Liver (tissue), 9 donors: ENCODE data around the gene MACROD1. TPM values are rescaled to one million over a fixed set of nuclear protein-coding genes. Genes with fewer than 3 reads are reported as not detected.
"Not testable (repeated sequence)": the region's sequence is repeated elsewhere in the genome, so short reads cannot be mapped to it uniquely, and the experiment has no call there.

ENCODE experiments used
- DNase-seq: peaks from one replicate; pipeline ENCODE4 v3.0.0-alpha.2; 2017; ENCODE audit warnings: low spot score
- H3K27ac ChIP-seq, 2 donors: one replicate each; pipeline ENCODE4 v1.7.0; 2013; ENCODE audit warnings: inconsistent platforms in 2 of 2, low read length in 2 of 2, control low read depth in 1 of 2, low read depth in 1 of 2, mild to moderate bottlenecking in 1 of 2
- H3K27me3 ChIP-seq, 4 donors: one replicate each; pipeline versions ENCODE4 v1.6.1 to v1.7.0; 2013; ENCODE audit warnings: low read length in 3 of 4, inconsistent platforms in 1 of 4, mild to moderate bottlenecking in 1 of 4, moderate library complexity in 1 of 4; ENCODE audit not compliant: control insufficient read depth in 4 of 4, insufficient read depth in 4 of 4
- H3K36me3 ChIP-seq, 4 donors: one replicate each; pipeline versions ENCODE4 v1.6.1 to v1.7.0; 2013; ENCODE audit warnings: low read length in 3 of 4, mild to moderate bottlenecking in 3 of 4, low read depth in 1 of 4, moderate library complexity in 1 of 4; ENCODE audit not compliant: control insufficient read depth in 4 of 4, insufficient read depth in 3 of 4
- H3K4me1 ChIP-seq, 4 donors: one replicate each; pipeline versions ENCODE4 v1.6.1 to v1.7.0; 2013; ENCODE audit warnings: low read length in 3 of 4, mild to moderate bottlenecking in 3 of 4, moderate library complexity in 1 of 4; ENCODE audit not compliant: control insufficient read depth in 4 of 4, insufficient read depth in 4 of 4
- H3K4me3 ChIP-seq, 3 donors: one replicate each; pipeline versions ENCODE4 v1.6.1 to v1.7.0; 2013; ENCODE audit warnings: low read length in 3 of 3, control low read depth in 1 of 3, low read depth in 1 of 3, mild to moderate bottlenecking in 1 of 3
- H3K9ac ChIP-seq, 2 donors: one replicate each; pipeline ENCODE4 v1.7.0; 2013; ENCODE audit warnings: low read length in 2 of 2, mild to moderate bottlenecking in 2 of 2, moderate library complexity in 2 of 2, control low read depth in 1 of 2, low read depth in 1 of 2
- H3K9me3 ChIP-seq, 4 donors: one replicate each; pipeline versions ENCODE4 v1.6.1 to v1.7.0; 2013; ENCODE audit warnings: low read length in 3 of 4; ENCODE audit not compliant: control insufficient read depth in 4 of 4
- CTCF ChIP-seq: fragments of 150-350 bp; IDR thresholded peaks from 2 replicates; pipeline ENCODE4 v1.5.1; 2017; ENCODE audit warnings: improper control_type of control experiment, low read depth, low read length; ENCODE audit not compliant: missing input control
- EGR1 ChIP-seq, 2 donors: IDR thresholded peaks; 2 replicates each; pipeline ENCODE4 v1.6.1; 2016 to 2018; ENCODE audit warnings: antibody characterized with exemption in 2 of 2, low read depth in 2 of 2
- FOXA1 ChIP-seq: IDR thresholded peaks from 2 replicates; pipeline ENCODE4 v1.6.1; 2016; ENCODE audit warnings: antibody characterized with exemption
- FOXA2 ChIP-seq: IDR thresholded peaks from 2 replicates; pipeline ENCODE4 v1.6.1; 2016; ENCODE audit warnings: antibody characterized with exemption
- GABPA ChIP-seq, 2 donors: IDR thresholded peaks in 1 of 2; conservative IDR thresholded peaks in 1 of 2; 2 replicates each; pipeline ENCODE4 v1.6.1; 2016; ENCODE audit warnings: antibody characterized with exemption in 2 of 2, mild to moderate bottlenecking in 1 of 2, moderate library complexity in 1 of 2
- HNF4A ChIP-seq, 2 donors: conservative IDR thresholded peaks; 2 replicates each; pipeline ENCODE4 v1.6.1; 2016; ENCODE audit warnings: antibody characterized with exemption in 2 of 2, mild to moderate bottlenecking in 2 of 2
- HNF4G ChIP-seq: IDR thresholded peaks from 2 replicates; pipeline ENCODE4 v1.6.1; 2016; ENCODE audit warnings: antibody characterized with exemption
- NR2F2 ChIP-seq: IDR thresholded peaks from 2 replicates; pipeline ENCODE4 v1.6.1; 2016; ENCODE audit warnings: antibody characterized with exemption
- RAD21 ChIP-seq, 2 donors: IDR thresholded peaks; 2 replicates each; pipeline ENCODE4 v1.6.1; 2016; ENCODE audit warnings: antibody characterized with exemption in 2 of 2, mild to moderate bottlenecking in 2 of 2
- REST ChIP-seq: IDR thresholded peaks from 2 replicates; pipeline ENCODE4 v1.6.1; 2016; ENCODE audit warnings: antibody characterized with exemption, mild to moderate bottlenecking
- RXRA ChIP-seq, 2 donors: IDR thresholded peaks; 2 replicates each; pipeline ENCODE4 v1.6.1; 2017 to 2018; ENCODE audit warnings: antibody characterized with exemption in 2 of 2, mild to moderate bottlenecking in 1 of 2
- SP1 ChIP-seq: IDR thresholded peaks from 2 replicates; pipeline ENCODE4 v1.6.1; 2018; ENCODE audit warnings: antibody characterized with exemption, mild to moderate bottlenecking
- YY1 ChIP-seq: IDR thresholded peaks from 2 replicates; pipeline ENCODE4 v1.6.1; 2016; ENCODE audit warnings: antibody characterized with exemption, mild to moderate bottlenecking
- WGBS: extraction: QIAGEN DNeasy Blood & Tissue Kit; methylation state at CpG from one replicate; pipeline ENCODE4 v1.1.7; 2013; 5-methylcytosine and 5-hydroxymethylcytosine counted together
- polyA plus RNA-seq, 2 donors: library from polyadenylated mRNA; stranded (reverse) in 1 of 2; unstranded in 1 of 2; fragments of 200-250 nt in 1 of 2; fragments of >200 nt in 1 of 2; fragmentation: Nextera tagmentation in 1 of 2; extraction: Ambion mirVana in 1 of 2; gene quantifications; one replicate each; pipeline versions ENCODE4 v1.2.1 to v1.2.3, GENCODE V29; 2013 to 2015
- total RNA-seq, 2 donors: library from RNA; depleted of rRNA; stranded (reverse); fragments of >200 nt; gene quantifications; one replicate each; pipeline ENCODE4 v1.2.3, GENCODE V29; 2014
- TF ChIP-seq, protein P1 (sequence below): IDR thresholded peaks from 2 replicates; pipeline ENCODE4 v1.6.1; 2016; ENCODE audit warnings: antibody characterized with exemption
- TF ChIP-seq, protein P2 (sequence below): IDR thresholded peaks from 2 replicates; pipeline ENCODE4 v1.6.1; 2016; ENCODE audit warnings: antibody characterized with exemption
- TF ChIP-seq, protein P3 (sequence below): IDR thresholded peaks from 2 replicates; pipeline ENCODE4 v1.6.1; 2016; ENCODE audit warnings: antibody characterized with exemption
- donor health status: healthy.
- donor health status: healthy.
- donor health status: healthy.
- donor health status: healthy.
- donor health status: healthy.

Gene MACROD1
- total and polyA plus RNA-seq, 4 donors = 8.9 to 25.9 (median 13.1) TPM

- not testable (repeated sequence) for DNase-seq, H3K9me3 ChIP-seq, H3K4me3 ChIP-seq, H3K9ac ChIP-seq, H3K27ac ChIP-seq, H3K4me1 ChIP-seq, H3K27me3 ChIP-seq, H3K36me3 ChIP-seq
- WGBS = 89% methylated on average over 4 of the region's 4 CpGs
Observed at GRCh38 chr11:63963895-63964294, 202.0 kb downstream of the MACROD1 start.

DNA sequence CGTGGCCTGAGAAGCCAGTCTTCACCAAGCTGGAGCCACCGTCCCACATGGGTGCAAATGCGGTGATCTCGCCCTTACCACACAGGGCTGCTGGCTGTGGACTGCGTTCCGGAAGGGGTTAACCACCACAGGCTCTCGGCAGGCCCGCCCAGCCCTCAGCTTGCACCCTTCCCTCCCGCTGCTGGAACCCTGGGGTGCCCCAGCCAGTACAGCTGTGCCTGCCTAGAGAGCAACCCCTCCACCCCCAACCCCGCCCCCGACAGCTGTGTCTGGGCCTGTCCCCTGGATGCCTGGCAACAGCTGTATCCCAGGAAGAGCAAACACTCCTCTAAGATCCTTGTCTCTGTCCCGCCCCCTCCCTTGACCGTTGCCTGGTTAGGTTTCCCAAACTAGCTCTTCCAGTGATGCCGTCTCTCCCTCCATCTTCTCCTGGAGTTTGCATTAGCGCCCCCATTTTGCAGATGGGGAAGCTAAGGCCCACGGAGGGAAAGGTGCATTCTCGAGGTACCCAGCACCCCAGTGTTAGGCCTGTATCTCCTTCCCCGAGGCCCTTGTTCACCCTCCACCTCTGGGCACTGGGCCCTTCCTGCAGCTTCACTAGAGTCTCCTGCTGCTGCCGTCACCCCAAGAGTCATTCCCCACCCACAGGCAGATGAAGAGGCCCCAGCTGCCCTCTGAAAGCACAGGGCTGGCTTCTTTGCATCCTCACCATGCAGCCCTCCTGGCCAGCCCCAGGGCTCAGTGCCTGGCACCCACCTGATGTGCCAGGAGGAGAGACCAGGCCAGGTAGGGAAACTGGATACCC, 204.1 kb downstream of the MACROD1 start:
- Histone ChIP-seq H3K36me3 (peaks cover 0 to 3% (median 0%) of the 10 kb centered on the region in 4 donors), H3K27me3 (no peaks in the 10 kb centered on the region), H3K4me3 (no peak overlapping the region), H3K9me3 (no peaks in the 10 kb centered on the region), H3K27ac (no peak overlapping the region), H3K4me1 (no peaks in the 10 kb centered on the region), H3K9ac (no peak overlapping the region)
- WGBS = 49% methylated on average over 19 of the region's 19 CpGs
- no peak for DNase-seq
- TF ChIP-seq, protein P1, sequence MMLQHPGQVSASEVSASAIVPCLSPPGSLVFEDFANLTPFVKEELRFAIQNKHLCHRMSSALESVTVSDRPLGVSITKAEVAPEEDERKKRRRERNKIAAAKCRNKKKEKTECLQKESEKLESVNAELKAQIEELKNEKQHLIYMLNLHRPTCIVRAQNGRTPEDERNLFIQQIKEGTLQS = no peak
- TF ChIP-seq NR2F2 (no peak), CTCF (no peak), HNF4G (no peak), FOXA2 (no peak), HNF4A (conservative IDR thresholded peaks at IDR 0.05) (no peak), RAD21 (IDR thresholded peaks at IDR 0.05) (no peak), EGR1 (IDR thresholded peaks at IDR 0.05; ENCODE audit: low read depth in 2 of 2) (no peak)
- TF ChIP-seq, protein P2, sequence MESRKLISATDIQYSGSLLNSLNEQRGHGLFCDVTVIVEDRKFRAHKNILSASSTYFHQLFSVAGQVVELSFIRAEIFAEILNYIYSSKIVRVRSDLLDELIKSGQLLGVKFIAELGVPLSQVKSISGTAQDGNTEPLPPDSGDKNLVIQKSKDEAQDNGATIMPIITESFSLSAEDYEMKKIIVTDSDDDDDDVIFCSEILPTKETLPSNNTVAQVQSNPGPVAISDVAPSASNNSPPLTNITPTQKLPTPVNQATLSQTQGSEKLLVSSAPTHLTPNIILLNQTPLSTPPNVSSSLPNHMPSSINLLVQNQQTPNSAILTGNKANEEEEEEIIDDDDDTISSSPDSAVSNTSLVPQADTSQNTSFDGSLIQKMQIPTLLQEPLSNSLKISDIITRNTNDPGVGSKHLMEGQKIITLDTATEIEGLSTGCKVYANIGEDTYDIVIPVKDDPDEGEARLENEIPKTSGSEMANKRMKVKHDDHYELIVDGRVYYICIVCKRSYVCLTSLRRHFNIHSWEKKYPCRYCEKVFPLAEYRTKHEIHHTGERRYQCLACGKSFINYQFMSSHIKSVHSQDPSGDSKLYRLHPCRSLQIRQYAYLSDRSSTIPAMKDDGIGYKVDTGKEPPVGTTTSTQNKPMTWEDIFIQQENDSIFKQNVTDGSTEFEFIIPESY = no peak

GRCh38 chr11:63958008-63958407, 207.9 kb downstream of the MACROD1 start:
- no peak overlapping the region for H3K4me3 ChIP-seq
- no peak overlapping the region for H3K9ac ChIP-seq
- no peaks in the 10 kb centered on the region for H3K27me3 ChIP-seq
- 87% methylated on average over 5 of the region's 5 CpGs for WGBS
- TF ChIP-seq FOXA2 = no peak
- no peak for TF ChIP-seq RAD21 (IDR thresholded peaks at IDR 0.05)
- no peak for TF ChIP-seq REST
- TF ChIP-seq GABPA (IDR thresholded peaks at IDR 0.05 in 1 of 2, conservative IDR thresholded peaks at IDR 0.05 in 1 of 2) = no peak
- TF ChIP-seq, protein P2 = no peak
- no peak for TF ChIP-seq YY1
- no peak for TF ChIP-seq FOXA1
- TF ChIP-seq SP1 = no peak
- TF ChIP-seq, protein P1 = no peak
- TF ChIP-seq, protein P3, sequence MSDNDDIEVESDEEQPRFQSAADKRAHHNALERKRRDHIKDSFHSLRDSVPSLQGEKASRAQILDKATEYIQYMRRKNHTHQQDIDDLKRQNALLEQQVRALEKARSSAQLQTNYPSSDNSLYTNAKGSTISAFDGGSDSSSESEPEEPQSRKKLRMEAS = no peak
- TF ChIP-seq NR2F2 = no peak
- no peak for TF ChIP-seq HNF4G
- no peak for TF ChIP-seq RXRA (IDR thresholded peaks at IDR 0.05)
- peaks cover 5 to 14% (median 9%) of the 10 kb centered on the region in 4 donors for H3K36me3 ChIP-seq
- no peaks in the 10 kb centered on the region for H3K9me3 ChIP-seq
- no peak overlapping the region for H3K27ac ChIP-seq
- no peaks in the 10 kb centered on the region for H3K4me1 ChIP-seq
- no peak for DNase-seq
